ENCODE results near the gene EPN3. TPM values are rescaled to one million over a fixed set of nuclear protein-coding genes. Genes with fewer than 3 reads are reported as not detected.

Gene EPN3
- total RNA-seq, 1 experiment from 2014 or later, result 22.8 TPM

DNA sequence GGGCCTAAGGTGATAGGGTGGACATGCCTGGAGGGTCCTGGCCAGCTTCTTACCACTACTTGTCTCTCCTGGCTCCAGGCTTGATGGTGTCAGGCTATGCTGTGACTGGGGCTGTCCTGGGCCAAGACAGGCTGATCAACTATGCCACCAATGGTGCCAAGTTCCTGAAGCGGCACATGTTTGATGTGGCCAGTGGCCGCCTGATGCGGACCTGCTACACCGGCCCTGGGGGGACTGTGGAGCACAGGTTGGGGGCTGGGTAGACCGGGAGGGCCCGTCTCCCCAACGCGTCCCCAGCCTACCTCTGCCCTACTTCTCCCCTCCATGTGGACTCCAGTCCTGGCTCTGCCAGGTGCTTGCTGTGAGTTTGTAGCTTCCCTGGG is 18.9 kb downstream of the EPN3 start:
- intact Hi-C loops (cut with micrococcal nuclease; ENCODE audit: unreplicated experiment), result no loop called here
- Histone ChIP-seq H3K27ac (no peak overlapping the region), H3K9me3 (ENCODE audit: insufficient read depth, low read depth) (no peaks in the 10 kb centered on the region), H3K79me2 (ENCODE audit: low read depth) (no peaks in the 10 kb centered on the region), H3K36me3 (ENCODE audit: low read depth) (no peaks in the 10 kb centered on the region), H3K4me2 (no peak overlapping the region), H4K20me1 (ENCODE audit: insufficient read depth) (no peaks in the 10 kb centered on the region), H3K27me3 (ENCODE audit: insufficient read depth, low read depth) (no peaks in the 10 kb centered on the region), H3K4me1 (replicated peaks; ENCODE audit: insufficient read depth) (peaks cover 8% of the 10 kb centered on the region), H3K4me3 (no peak overlapping the region), H3K9me2 (ENCODE audit: insufficient read depth) (no peaks in the 10 kb centered on the region), H3F3A (ENCODE audit: insufficient read depth, low read depth) (no peaks in the 10 kb centered on the region), H2AFZ (no peak overlapping the region)
- ChIA-PET CTCF (interaction anchor here (1.1 to 1.2 kb wide), 3 partner anchors 74 to 85 kb away, joined by 3 to 6 read pairs (median 3); no protein-coding TSS in a partner anchor), POLR2A (ENCODE audit: unreplicated experiment) (no interaction called here)
- no TSS peak for BruUV-seq (replicated peaks)
- TF ChIP-seq CTCF (conservative IDR thresholded peaks at IDR 0.05), result no peak
- no peak for TF ChIP-seq EZH2 (IDR thresholded peaks at IDR 0.05; ENCODE audit: low read depth)
- no peak for DNase-seq

DNA sequence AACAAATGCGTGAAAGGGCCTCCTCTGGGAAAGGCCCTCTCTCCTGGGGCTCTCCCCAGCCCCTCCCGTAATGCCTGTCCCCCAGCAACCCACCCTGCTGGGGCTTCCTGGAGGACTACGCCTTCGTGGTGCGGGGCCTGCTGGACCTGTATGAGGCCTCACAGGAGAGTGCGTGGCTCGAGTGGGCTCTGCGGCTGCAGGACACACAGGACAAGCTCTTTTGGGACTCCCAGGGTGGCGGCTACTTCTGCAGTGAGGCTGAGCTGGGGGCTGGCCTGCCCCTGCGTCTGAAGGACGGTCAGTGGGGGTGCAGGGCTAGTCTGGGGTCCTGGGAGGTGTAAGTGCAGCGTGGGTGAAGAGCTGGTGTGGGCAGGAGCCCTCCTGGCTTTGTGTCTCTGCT is 19.3 kb downstream of the EPN3 start:
- intact Hi-C loops (cut with micrococcal nuclease; ENCODE audit: unreplicated experiment), result no loop called here
- no peaks in the 10 kb centered on the region for H3K79me2 ChIP-seq (ENCODE audit: low read depth)
- no peak for TF ChIP-seq EZH2 (IDR thresholded peaks at IDR 0.05; ENCODE audit: low read depth)
- TF ChIP-seq CTCF (conservative IDR thresholded peaks at IDR 0.05), result no peak
- H3K4me3 ChIP-seq, result no peak overlapping the region
- H3K27ac ChIP-seq, result no peak overlapping the region
- no peaks in the 10 kb centered on the region for H3K36me3 ChIP-seq (ENCODE audit: low read depth)
- CTCF ChIA-PET, result interaction anchor here (0.6 to 1.1 kb wide), 2 partner anchors 85 to 115 kb away, joined by 3 read pairs; no protein-coding TSS in a partner anchor
- H3K4me1 ChIP-seq (replicated peaks; ENCODE audit: insufficient read depth), result peaks cover 8% of the 10 kb centered on the region
- H3K4me2 ChIP-seq, result no peak overlapping the region
- H3K27me3 ChIP-seq (ENCODE audit: insufficient read depth, low read depth), result no peaks in the 10 kb centered on the region
- POLR2A ChIA-PET (ENCODE audit: unreplicated experiment), result interaction anchor here (0.5 kb wide), 1 partner anchor 182 kb away, joined by 30 read pairs; no protein-coding TSS in a partner anchor
- no peaks in the 10 kb centered on the region for H3K9me3 ChIP-seq (ENCODE audit: insufficient read depth, low read depth)
- peaks cover 2% of the 10 kb centered on the region; the same call in 1 of the 2 replicates for H3F3A ChIP-seq (ENCODE audit: insufficient read depth, low read depth)
- no peaks in the 10 kb centered on the region for H4K20me1 ChIP-seq (ENCODE audit: insufficient read depth)
- DNase-seq, result no peak
- H2AFZ ChIP-seq, result no peak overlapping the region
- BruUV-seq (replicated peaks), result no TSS peak
- H3K9me2 ChIP-seq (ENCODE audit: insufficient read depth), result no peaks in the 10 kb centered on the region

DNA sequence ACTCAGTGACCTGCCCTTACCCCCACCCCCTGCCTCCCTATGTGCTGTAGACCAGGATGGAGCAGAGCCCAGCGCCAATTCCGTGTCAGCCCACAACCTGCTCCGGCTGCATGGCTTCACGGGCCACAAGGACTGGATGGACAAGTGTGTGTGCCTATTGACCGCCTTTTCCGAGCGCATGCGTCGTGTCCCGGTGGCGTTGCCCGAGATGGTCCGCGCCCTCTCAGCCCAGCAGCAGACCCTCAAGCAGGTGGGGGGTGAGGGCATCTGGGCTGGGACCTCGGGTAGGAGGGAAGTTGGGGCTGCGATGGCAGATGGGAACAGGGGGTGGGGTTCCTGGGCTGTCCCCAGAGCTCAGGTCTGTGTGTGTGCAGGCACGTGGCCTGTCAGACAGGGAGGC is 21.7 kb downstream of the EPN3 start:
- Histone ChIP-seq H3K4me2 (no peak overlapping the region), H3K27ac (no peak overlapping the region), H3F3A (ENCODE audit: insufficient read depth, low read depth) (peaks cover 20% of the 10 kb centered on the region; the same call in 1 of the 2 replicates), H2AFZ (no peak overlapping the region), H3K27me3 (ENCODE audit: insufficient read depth, low read depth) (no peaks in the 10 kb centered on the region), H3K4me1 (replicated peaks; ENCODE audit: insufficient read depth) (no peaks in the 10 kb centered on the region), H3K9me3 (ENCODE audit: insufficient read depth, low read depth) (no peaks in the 10 kb centered on the region), H4K20me1 (ENCODE audit: insufficient read depth) (no peaks in the 10 kb centered on the region), H3K36me3 (ENCODE audit: low read depth) (no peaks in the 10 kb centered on the region), H3K79me2 (ENCODE audit: low read depth) (no peaks in the 10 kb centered on the region), H3K4me3 (no peak overlapping the region), H3K9me2 (ENCODE audit: insufficient read depth) (no peaks in the 10 kb centered on the region)
- TF ChIP-seq CTCF (conservative IDR thresholded peaks at IDR 0.05) (no peak), EZH2 (IDR thresholded peaks at IDR 0.05; ENCODE audit: low read depth) (no peak)
- intact Hi-C loops (cut with micrococcal nuclease; ENCODE audit: unreplicated experiment), result no loop called here
- ChIA-PET CTCF (no interaction called here), POLR2A (ENCODE audit: unreplicated experiment) (interaction anchor here (0.7 kb wide), 1 partner anchor 72 kb away, joined by 3 read pairs; no protein-coding TSS in a partner anchor)
- no peak for DNase-seq
- no TSS peak for BruUV-seq (replicated peaks)
